ENCODE measurements around the gene EXTL2.
"Not testable (repeated sequence)": the region's sequence is repeated elsewhere in the genome, so short reads cannot be mapped to it uniquely, and the experiment has no call there.

- TF ChIP-seq CTCF (conservative IDR thresholded peaks at IDR 0.05; ENCODE audit: low read depth, low read length); EZH2 (IDR thresholded peaks at IDR 0.05; ENCODE audit: borderline replicate concordance, low read depth, low read length, poor library complexity, severe bottlenecking): not testable (repeated sequence)
Observed at GRCh38 chr1:100855116-100855515, 39.5 kb downstream of the EXTL2 start.

Data from A673 (cell line).